ENCODE measurements around the gene NOC4L. TPM values are rescaled to one million over a fixed set of nuclear protein-coding genes. Genes with fewer than 3 reads are reported as not detected.

NOC4L gene
- total RNA-seq, 1 experiment from 2014 or later: 41.4 TPM

GRCh38 chr12:132179431-132180362 is 35.4 kb downstream of the NOC4L start:
- Mint-ChIP-seq H3K4me1 (peaks cover 8% of the 10 kb centered on the region), H3K27me3 (ENCODE audit: low read depth) (peaks cover 63% of the 10 kb centered on the region), H3K27ac (no peak overlapping the region), H3K4me3 (no peak overlapping the region), H3K9me3 (peaks cover 16% of the 10 kb centered on the region), H3K36me3 (no peaks in the 10 kb centered on the region)
- POLR2A ChIA-PET: no interaction called here
- CTCF ChIA-PET: interaction anchor here (0.6 to 2.8 kb wide), 11 partner anchors 9 to 234 kb away, joined by 3 to 11 read pairs (median 3); no protein-coding TSS in a partner anchor
- ATAC-seq (no peak), DNase-seq (ENCODE audit: low spot score) (no peak)
- TF ChIP-seq CBFB (CRISPR knock-in tag; IDR thresholded peaks at IDR 0.05; ENCODE audit: low read depth): no peak
- no peak for TF ChIP-seq ZNF219 (CRISPR knock-in tag; IDR thresholded peaks at IDR 0.05; ENCODE audit: borderline replicate concordance)
- no peak for TF ChIP-seq ZNF263 (CRISPR knock-in tag; IDR thresholded peaks at IDR 0.05; ENCODE audit: low read depth)
- no peak for TF ChIP-seq ZNF281 (CRISPR knock-in tag; IDR thresholded peaks at IDR 0.05)
- TF ChIP-seq ZNF423 (CRISPR knock-in tag; IDR thresholded peaks at IDR 0.05): no peak
- no peak for TF ChIP-seq ZNF425 (CRISPR knock-in tag; conservative IDR thresholded peaks at IDR 0.05)
- no peak for TF ChIP-seq ZNF317 (CRISPR knock-in tag; IDR thresholded peaks at IDR 0.05; ENCODE audit: borderline replicate concordance, low read depth)
- no peak for TF ChIP-seq EMX1 (CRISPR knock-in tag; IDR thresholded peaks at IDR 0.05)
- no peak for TF ChIP-seq FOXP4 (CRISPR knock-in tag; IDR thresholded peaks at IDR 0.05)
- TF ChIP-seq HMGXB4 (CRISPR knock-in tag; IDR thresholded peaks at IDR 0.05): no peak
- no peak for TF ChIP-seq ZNF396 (CRISPR knock-in tag; IDR thresholded peaks at IDR 0.05; ENCODE audit: borderline replicate concordance)
- no peak for TF ChIP-seq MAX (CRISPR knock-in tag; IDR thresholded peaks at IDR 0.05)
- no peak for TF ChIP-seq ESRRA (CRISPR knock-in tag; IDR thresholded peaks at IDR 0.05; ENCODE audit: borderline replicate concordance)
- no peak for TF ChIP-seq NR3C1 (CRISPR knock-in tag; conservative IDR thresholded peaks at IDR 0.05; ENCODE audit: low read depth)
- no peak for TF ChIP-seq NFYB (CRISPR knock-in tag; conservative IDR thresholded peaks at IDR 0.05; ENCODE audit: low read depth)
- no peak for TF ChIP-seq JUN (CRISPR knock-in tag; IDR thresholded peaks at IDR 0.05)
- no peak for TF ChIP-seq CTCF (IDR thresholded peaks at IDR 0.05)
